Gastrocnemius medialis (tissue), 4 donors: Measurements from ENCODE around the gene ALDH8A1.

Experiments
- POLR2A ChIP-seq, 2 donors: fragments of 450-650 bp; IDR thresholded peaks; one replicate each; pipeline ENCODE4 v1.6.1; 2017; ENCODE audit warnings: antibody characterized with exemption in 2 of 2, mild to moderate bottlenecking in 2 of 2, moderate library complexity in 2 of 2
- TF ChIP-seq, protein P1 (sequence below), 5 experiments: fragments of 450-650 bp in 3 of 5; fragments of 200-600 bp in 2 of 5; sonication (generic) in 2 of 5; IDR thresholded peaks in 4 of 5; conservative IDR thresholded peaks in 1 of 5; 1 replicate in 4 of 5; 2 replicates in 1 of 5; pipeline ENCODE4 v1.5.1; 2016 to 2019; ENCODE audit warnings: antibody characterized with exemption in 5 of 5, mild to moderate bottlenecking in 3 of 5, moderate library complexity in 3 of 5

DNA sequence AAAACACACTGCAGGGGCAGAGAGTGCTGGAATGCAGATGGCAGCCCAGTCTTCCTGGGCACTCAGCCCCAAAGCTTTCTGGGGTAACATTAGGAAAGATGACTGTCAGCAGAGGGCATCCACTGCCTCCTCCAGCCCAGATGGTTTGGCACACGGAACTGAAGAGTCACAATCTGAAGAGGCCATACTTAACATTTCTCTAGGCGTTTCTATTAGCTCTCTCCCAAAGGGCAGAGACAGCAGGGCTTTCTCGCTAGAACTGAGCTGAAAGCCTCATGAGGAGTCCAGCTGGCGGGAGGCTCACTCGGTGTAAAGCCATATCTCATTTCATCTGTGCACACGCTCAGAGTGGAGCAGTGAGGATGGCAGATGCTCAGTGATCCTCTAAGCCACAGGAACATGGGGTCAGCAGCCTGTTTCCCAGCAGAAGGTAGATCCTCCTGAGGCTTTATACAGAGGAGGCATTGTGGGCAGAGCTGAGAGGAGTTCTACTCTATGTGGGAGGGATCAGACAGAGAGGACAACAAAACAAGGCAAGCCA lies 28.1 kb downstream of the ALDH8A1 start:
- TF ChIP-seq, protein P1, sequence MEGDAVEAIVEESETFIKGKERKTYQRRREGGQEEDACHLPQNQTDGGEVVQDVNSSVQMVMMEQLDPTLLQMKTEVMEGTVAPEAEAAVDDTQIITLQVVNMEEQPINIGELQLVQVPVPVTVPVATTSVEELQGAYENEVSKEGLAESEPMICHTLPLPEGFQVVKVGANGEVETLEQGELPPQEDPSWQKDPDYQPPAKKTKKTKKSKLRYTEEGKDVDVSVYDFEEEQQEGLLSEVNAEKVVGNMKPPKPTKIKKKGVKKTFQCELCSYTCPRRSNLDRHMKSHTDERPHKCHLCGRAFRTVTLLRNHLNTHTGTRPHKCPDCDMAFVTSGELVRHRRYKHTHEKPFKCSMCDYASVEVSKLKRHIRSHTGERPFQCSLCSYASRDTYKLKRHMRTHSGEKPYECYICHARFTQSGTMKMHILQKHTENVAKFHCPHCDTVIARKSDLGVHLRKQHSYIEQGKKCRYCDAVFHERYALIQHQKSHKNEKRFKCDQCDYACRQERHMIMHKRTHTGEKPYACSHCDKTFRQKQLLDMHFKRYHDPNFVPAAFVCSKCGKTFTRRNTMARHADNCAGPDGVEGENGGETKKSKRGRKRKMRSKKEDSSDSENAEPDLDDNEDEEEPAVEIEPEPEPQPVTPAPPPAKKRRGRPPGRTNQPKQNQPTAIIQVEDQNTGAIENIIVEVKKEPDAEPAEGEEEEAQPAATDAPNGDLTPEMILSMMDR (IDR thresholded peaks at IDR 0.05 in 4 of 5, conservative IDR thresholded peaks at IDR 0.05 in 1 of 5), result no peak
- no peak for TF ChIP-seq POLR2A (IDR thresholded peaks at IDR 0.05)
